GM21737 (cell line): ENCODE measurements around the gene AP2A2.

ENCODE experiments used
- ATAC-seq: cut with Tn5 transposase; IDR thresholded peaks from one replicate; pipeline ENCODE4 v1.9.1; 2021; ENCODE audit warnings: mild to moderate bottlenecking, moderate library complexity; ENCODE audit not compliant: unreplicated experiment

AP2A2 gene

GRCh38 chr11:924406-925157, 1.1 kb upstream of the AP2A2 start:
- no peak for ATAC-seq

GRCh38 chr11:925158-925495, 543 bp upstream of the AP2A2 start:
- ATAC-seq: no peak

- no peak for ATAC-seq
These were observed 759 bp downstream of the AP2A2 start for GRCh38 chr11:926341-926916.

GRCh38 chr11:927871-928270, 2.2 kb downstream of the AP2A2 start:
- no peak for ATAC-seq

- ATAC-seq: no peak
These were observed 3.1 kb downstream of the AP2A2 start for GRCh38 chr11:928786-929185.

GRCh38 chr11:929405-929804, 3.7 kb downstream of the AP2A2 start:
- ATAC-seq: no peak

- ATAC-seq: no peak
These were observed 5.7 kb downstream of the AP2A2 start for GRCh38 chr11:931385-931784.

- no peak for ATAC-seq
These were observed 6.8 kb downstream of the AP2A2 start for GRCh38 chr11:932435-932834.

- no peak for ATAC-seq
These were observed 7.6 kb downstream of the AP2A2 start for GRCh38 chr11:933142-933851.

- no peak for ATAC-seq
These were observed 8.3 kb downstream of the AP2A2 start for GRCh38 chr11:933936-934335.

- no peak for ATAC-seq
These were observed 8.9 kb downstream of the AP2A2 start for GRCh38 chr11:934527-934926.

- ATAC-seq: no peak
These were observed 10.5 kb downstream of the AP2A2 start for GRCh38 chr11:936199-936598.

GRCh38 chr11:937841-938261, 12.2 kb downstream of the AP2A2 start:
- no peak for ATAC-seq

- ATAC-seq: no peak
These were observed 14.9 kb downstream of the AP2A2 start for GRCh38 chr11:940496-941135.

- no peak for ATAC-seq
These were observed 17.2 kb downstream of the AP2A2 start for GRCh38 chr11:942823-943222.

- ATAC-seq: no peak
These were observed 19.2 kb downstream of the AP2A2 start for GRCh38 chr11:944711-945470.

- no peak for ATAC-seq
These were observed 20.3 kb downstream of the AP2A2 start for GRCh38 chr11:945986-946385.

GRCh38 chr11:947744-948143, 22.1 kb downstream of the AP2A2 start:
- no peak for ATAC-seq

- no peak for ATAC-seq
These were observed 25.8 kb downstream of the AP2A2 start for GRCh38 chr11:951507-951906.

GRCh38 chr11:952406-953385, 27.0 kb downstream of the AP2A2 start:
- ATAC-seq: no peak
